AG09319 (cell line): ENCODE data around the gene S100A9.

Experiments
- DNase-seq: peaks from one replicate; pipeline ENCODE4 v3.0.0-alpha.2; 2010; ENCODE audit warnings: low read depth; ENCODE audit errors: extremely low read depth
- CTCF ChIP-seq: IDR thresholded peaks from 2 replicates; pipeline ENCODE4 v1.5.1; 2011; ENCODE audit warnings: low read depth, mild to moderate bottlenecking, inconsistent platforms, low read length, moderate library complexity

Gene S100A9

GRCh38 chr1:153364156-153364555, 6.5 kb downstream of the S100A9 start:
- no peak for DNase-seq

GRCh38 chr1:153364766-153365666, 7.4 kb downstream of the S100A9 start:
- TF ChIP-seq CTCF: no peak
- DNase-seq: no peak

More at GRCh38 chr1:153364156-153364555, 6.5 kb downstream of the S100A9 start:
- TF ChIP-seq CTCF: no peak

- no peak for TF ChIP-seq CTCF
- no peak for DNase-seq
Observed at GRCh38 chr1:153365696-153366095, 8.0 kb downstream of the S100A9 start.

- no peak for DNase-seq
- no peak for TF ChIP-seq CTCF
Observed at GRCh38 chr1:153366261-153366660, 8.6 kb downstream of the S100A9 start.

- no peak for DNase-seq
- no peak for TF ChIP-seq CTCF
Observed at GRCh38 chr1:153367090-153367489, 9.4 kb downstream of the S100A9 start.

GRCh38 chr1:153368495-153368894, 10.8 kb downstream of the S100A9 start:
- TF ChIP-seq CTCF: no peak
- no peak for DNase-seq

- no peak for TF ChIP-seq CTCF
- no peak for DNase-seq
Observed at GRCh38 chr1:153370146-153370545, 12.5 kb downstream of the S100A9 start.
